Measurements from ENCODE around the gene TSR2.

- no peak for TF ChIP-seq CTCF (conservative IDR thresholded peaks at IDR 0.05)
- TF ChIP-seq EZH2 (IDR thresholded peaks at IDR 0.05; ENCODE audit: low read depth), result no peak
Observed at GRCh38 chrX:54452920-54453319, 12.7 kb downstream of the TSR2 start.
